GM19099 (cell line): ENCODE results near the gene SMG7.

Experiments used
- POLR2A ChIP-seq: IDR thresholded peaks from 3 replicates; pipeline ENCODE4 v1.6.1; 2011; ENCODE audit warnings: low read depth; ENCODE audit not compliant: insufficient read length; ENCODE audit errors: extremely low read depth

The SMG7 gene, protein sequence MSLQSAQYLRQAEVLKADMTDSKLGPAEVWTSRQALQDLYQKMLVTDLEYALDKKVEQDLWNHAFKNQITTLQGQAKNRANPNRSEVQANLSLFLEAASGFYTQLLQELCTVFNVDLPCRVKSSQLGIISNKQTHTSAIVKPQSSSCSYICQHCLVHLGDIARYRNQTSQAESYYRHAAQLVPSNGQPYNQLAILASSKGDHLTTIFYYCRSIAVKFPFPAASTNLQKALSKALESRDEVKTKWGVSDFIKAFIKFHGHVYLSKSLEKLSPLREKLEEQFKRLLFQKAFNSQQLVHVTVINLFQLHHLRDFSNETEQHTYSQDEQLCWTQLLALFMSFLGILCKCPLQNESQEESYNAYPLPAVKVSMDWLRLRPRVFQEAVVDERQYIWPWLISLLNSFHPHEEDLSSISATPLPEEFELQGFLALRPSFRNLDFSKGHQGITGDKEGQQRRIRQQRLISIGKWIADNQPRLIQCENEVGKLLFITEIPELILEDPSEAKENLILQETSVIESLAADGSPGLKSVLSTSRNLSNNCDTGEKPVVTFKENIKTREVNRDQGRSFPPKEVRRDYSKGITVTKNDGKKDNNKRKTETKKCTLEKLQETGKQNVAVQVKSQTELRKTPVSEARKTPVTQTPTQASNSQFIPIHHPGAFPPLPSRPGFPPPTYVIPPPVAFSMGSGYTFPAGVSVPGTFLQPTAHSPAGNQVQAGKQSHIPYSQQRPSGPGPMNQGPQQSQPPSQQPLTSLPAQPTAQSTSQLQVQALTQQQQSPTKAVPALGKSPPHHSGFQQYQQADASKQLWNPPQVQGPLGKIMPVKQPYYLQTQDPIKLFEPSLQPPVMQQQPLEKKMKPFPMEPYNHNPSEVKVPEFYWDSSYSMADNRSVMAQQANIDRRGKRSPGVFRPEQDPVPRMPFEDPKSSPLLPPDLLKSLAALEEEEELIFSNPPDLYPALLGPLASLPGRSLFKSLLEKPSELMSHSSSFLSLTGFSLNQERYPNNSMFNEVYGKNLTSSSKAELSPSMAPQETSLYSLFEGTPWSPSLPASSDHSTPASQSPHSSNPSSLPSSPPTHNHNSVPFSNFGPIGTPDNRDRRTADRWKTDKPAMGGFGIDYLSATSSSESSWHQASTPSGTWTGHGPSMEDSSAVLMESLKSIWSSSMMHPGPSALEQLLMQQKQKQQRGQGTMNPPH

DNA sequence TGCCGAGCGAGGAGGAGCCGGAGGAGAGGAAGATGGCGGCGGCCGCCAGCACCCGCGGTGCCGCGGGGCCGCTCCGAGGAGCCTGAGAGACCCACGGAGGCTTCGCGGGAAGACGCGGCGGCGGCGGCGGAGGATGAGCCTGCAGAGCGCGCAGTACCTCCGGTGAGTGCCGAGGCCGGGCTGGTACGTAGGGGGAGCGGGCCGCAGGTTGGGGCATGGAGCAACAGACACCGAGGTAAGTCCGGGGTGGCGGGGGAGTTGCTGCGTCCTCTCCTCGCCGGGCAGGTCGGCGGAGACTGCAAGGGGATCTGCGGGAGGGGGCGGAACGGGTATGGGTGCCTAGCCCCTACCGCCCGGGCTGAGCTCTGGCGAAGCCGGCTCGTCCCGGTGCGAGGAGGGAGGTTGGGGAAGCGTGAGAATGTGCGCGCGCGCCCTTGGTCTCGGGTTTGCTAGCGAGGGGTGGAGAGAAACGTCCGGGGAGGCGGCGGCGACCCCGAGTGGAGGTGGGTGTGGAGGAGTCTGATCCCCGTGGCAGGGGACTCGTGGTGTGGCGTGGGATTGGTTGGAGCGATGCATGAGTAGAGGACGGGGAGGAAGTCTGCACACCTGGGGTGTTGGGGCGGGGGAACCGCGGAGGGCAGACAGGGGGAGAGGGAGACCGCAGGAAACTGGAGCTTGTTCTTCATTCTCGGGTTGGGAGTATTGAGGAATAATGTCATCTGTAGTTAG lies at the start of gene SMG7:
Gene SMG7, plus strand, starts transcription at position 12 of the 729 bp plus-strand sequence. Its CDS starts 122 bp downstream, at position 134.
- TF ChIP-seq POLR2A: peak; percentile 68

DNA sequence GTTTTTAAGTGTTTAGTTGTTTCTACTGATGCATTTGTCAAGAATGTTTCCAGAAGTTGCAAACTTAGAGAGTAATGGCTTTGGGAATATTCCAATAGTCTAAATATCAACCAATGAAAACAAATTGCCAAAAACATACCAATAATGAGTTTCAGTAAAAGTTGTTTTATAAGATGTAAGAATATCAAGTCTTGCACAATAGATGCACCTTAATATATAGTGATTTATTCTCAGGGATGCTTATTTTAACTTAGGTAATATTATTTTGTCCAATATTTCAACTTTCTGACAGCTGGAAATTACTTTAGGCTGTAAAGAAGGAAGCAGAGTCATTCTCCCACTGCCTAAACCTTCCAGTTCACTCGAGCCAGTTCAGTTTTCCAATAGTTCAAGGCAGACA lies 48.8 kb upstream of the SMG7 start:
- no peak for TF ChIP-seq POLR2A

DNA sequence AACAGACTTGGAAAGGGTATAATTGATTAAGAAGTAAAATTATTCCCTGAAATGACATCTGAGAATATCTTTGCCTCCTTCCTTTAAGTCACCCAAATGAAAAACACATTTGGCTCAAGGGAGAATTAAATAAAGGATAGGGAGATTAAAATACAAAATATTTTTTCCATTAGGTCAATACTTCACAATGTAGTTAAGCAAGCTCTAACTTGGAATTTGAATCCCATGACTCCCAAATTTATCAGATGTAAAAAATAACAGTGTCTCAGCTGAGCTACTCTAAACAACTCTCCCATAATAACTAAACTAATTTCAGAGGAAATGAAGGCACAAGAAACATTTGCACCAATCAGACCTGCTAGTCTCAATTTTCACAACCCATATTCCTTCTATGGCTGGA lies 47.6 kb upstream of the SMG7 start:
- no peak for TF ChIP-seq POLR2A

DNA sequence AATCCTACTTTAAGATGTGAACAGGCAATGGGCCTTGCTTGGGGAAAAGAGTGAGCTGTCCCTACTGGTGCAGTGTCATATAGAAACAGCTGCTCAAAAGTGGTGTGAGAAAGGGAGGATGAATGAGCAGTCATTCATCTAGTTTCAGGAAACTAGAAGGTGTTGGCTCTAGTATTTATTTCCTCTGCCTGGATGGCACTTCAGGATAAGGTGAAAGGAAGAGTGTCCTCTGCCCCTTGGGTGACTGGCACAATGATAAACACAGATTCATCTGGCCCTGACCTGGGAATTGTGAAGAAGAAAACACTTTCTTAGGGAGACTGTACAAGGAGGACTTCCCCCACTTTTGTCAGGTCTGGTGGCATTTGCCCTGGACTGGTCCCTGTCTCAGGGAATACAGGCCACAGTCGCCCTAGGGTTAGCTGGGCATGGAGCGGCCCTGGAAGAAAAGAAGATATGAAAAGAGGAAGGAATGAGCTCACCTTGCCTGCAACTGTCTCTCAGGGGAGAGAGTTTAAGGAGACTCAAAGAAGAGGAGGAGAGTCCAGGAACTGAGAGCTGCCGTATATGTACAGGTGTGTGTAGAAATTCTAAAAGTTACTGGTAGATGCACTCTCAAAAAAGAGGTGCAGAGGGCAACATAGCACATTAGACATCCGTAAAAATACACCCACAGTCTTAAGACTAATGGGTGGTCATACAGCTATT lies 40.3 kb upstream of the SMG7 start:
- no peak for TF ChIP-seq POLR2A

DNA sequence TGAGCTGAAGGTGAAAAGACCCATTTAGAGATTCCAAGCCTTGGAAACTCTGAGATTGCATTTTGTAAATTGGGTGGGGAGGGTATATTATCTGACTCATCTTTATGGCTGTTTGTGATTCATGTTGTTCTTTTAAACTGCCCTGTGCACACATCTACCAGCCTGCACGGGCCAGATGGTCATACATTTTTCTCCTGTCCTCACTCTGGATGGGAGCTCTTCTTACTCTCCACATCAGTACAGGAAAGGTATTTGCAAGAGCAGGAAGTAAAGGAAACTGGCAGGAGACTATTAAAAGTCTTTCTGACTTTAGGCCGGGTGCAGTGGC lies 39.8 kb upstream of the SMG7 start:
- TF ChIP-seq POLR2A: no peak

DNA sequence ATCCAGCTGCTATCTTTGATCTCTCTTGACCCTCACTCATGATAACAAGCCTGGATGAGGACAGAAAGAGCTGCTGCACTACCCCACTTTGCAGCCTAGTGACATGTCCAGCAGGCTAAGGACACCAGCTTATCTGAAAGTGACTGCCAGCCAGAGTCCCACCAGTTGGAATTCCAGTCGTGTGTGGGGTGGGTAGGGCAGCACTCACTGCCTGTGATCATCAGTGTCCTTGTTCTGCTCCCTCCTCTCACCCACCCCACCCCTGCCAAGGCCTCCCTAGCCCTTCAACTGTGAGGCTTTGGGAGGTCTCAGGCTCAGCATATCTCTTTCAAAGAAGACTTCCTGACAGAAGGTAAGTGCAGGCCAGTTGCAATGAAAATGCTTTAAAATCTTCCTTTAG lies 38.6 kb upstream of the SMG7 start:
- TF ChIP-seq POLR2A: no peak

DNA sequence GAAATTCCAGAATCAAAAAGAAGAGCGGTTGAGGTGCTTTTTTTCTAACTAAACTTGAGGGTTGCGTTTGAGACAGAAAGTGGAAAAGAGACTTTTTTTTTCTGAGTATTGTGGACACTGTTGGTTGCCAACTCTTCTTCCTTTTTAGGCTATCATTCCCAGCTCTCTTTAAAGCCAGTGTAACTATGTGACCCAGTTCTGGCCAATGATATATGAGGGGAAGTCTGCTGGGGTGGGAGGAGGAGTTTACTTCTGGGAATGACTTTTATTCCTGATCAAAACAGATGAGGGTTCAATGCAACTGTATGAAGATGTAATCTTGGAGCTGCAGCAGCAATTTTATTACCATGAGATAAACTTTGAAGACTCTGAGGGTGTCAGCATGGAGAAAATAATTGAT lies 36.8 kb upstream of the SMG7 start:
- TF ChIP-seq POLR2A: no peak

DNA sequence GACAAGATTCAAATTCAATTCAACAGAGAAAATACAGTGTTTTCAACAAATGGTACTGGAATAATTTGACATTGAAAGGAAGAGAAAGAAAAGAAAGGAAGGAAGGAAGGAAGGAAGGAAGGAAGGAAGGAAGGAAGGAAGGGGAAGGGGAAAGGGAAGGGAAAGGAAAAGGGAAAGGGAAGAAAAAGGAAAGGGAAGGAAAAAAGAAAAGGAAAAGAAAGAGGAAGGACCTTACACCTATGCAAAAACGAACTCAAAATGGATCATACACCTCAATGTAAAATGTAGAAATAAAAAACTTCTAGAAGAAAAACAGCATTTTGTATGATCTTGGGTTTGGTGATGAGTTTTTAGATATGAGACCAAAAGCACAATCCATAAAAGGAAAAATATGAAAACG lies 34.2 kb upstream of the SMG7 start:
- no peak for TF ChIP-seq POLR2A

DNA sequence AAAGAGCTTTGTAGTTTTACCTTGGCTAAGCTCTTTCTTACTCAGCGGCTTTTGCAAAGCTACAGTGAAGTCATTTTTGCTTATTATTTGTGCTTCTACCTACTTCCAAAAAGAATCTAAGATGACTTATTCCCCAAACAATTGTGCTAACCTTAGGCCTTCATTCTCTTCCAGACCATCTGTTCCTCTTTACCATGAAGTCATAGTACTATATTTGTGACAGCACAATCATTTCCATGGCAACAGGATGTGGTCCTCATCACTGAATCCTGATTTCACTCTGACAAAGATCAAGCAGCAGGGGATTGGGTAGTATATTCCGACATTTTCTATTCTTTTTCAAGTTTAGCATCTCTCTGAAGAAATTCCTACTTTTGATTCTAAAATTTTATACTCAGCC lies 29.3 kb upstream of the SMG7 start:
- TF ChIP-seq POLR2A: no peak

DNA sequence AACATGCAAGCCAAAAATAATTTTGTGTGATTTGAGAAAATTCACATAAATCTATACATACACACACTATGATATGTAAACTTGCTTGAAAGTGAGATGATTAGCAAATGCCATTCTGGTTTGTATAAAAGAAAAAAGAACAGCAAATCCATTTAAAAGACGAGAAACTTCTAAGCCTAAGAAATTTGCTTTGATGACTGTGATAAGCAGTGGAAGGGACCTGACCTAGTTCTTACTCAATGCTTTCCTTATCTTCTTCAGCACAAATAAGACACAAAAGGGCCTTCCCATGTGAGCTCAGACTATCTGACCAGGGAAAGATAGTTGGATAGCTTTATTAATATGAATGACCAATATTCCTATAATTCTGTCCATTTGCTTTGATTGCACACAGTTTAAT lies 28.8 kb upstream of the SMG7 start:
- no peak for TF ChIP-seq POLR2A

DNA sequence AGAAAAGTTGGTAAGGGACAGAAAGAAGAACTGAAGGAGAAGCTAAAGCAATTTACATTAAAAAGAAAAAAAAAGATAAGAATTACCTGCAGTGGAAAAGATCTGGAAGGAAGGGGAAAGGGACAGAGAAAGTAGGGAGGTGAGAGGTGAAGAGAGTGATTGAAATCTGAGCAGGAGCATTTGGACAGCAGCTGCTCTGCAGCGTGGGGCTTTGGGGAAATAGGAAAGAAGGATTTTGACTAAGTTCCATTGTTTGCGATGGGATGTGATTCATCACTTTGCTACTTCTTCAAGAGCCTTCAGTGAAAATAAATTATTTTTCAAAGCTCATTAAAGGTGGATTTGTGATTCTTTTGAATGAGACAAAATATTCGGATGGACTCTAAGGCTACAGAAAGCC lies 28.1 kb upstream of the SMG7 start:
- no peak for TF ChIP-seq POLR2A

DNA sequence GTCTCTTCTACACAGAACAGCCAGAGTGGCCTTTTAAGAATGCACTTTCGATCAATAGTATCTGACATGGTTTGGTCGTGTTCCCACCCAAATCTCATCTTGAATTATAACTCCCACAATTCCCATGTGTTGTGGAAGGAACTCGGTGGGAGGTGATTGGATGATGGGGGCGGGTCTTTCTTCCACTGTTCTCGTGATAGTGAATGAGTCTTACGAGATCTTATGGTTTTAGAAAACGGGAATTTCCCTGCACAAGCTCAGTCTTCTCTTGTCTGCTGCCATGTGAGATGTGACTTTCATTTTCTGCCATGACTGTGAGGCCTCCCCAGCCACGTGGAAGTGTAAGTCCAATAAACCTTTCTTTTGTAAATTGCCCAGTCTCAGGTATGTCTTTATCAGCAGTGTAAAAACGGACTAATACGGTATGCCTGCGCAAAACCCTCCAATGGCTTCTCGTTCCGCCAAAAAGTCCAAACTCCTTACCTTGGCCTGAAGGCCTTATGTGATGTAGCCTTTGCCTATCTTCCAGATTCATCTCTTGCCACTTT lies 23.0 kb upstream of the SMG7 start:
- no peak for TF ChIP-seq POLR2A

DNA sequence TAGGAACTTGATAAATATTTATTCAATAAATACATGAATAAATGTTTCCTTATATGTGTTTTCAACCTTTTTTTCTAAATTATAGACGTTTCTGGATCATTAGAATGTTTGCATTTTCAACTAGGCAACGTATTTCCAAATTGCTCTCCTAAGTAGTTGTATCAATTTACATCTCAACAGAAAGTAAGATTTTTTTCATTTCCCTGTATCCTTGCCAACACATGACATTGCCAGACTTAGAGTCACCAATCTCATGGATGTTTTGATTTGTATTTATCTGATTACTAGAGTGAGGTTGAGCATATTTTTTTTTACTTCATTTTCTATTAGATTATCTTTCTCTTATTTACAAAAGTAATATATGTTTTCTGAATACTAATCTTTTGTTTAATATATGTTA lies 22.2 kb upstream of the SMG7 start:
- no peak for TF ChIP-seq POLR2A

DNA sequence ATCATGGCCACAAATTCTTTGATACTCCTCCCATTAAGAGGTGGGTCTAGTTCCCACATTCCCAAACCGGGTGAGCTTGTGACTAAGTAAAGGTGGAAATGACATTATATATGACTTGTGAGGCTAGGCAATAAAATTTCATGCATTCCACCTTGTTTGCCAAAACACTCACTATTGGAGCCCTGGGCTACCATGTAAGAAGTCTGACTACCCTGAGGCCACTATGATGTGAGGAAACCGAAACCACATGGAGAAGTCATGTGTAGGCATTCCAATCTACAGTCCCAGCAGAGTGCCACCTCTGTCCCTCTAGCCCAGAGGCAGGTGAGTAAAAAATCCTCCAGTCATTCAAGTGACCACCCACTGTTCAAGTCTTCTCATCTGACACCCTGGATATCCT lies 17.9 kb upstream of the SMG7 start:
- TF ChIP-seq POLR2A: no peak
